HG02642 (cell line): ENCODE measurements around the gene DUSP19.
A peak's percentile ranks its signal among the peaks of the same experiment; 100 is the strongest.

ENCODE experiments used
- ATAC-seq: cut with Tn5 transposase; IDR thresholded peaks from one replicate; pipeline ENCODE4 v1.9.1; 2021; ENCODE audit warnings: mild to moderate bottlenecking; ENCODE audit not compliant: unreplicated experiment, poor library complexity

DUSP19 gene

DNA sequence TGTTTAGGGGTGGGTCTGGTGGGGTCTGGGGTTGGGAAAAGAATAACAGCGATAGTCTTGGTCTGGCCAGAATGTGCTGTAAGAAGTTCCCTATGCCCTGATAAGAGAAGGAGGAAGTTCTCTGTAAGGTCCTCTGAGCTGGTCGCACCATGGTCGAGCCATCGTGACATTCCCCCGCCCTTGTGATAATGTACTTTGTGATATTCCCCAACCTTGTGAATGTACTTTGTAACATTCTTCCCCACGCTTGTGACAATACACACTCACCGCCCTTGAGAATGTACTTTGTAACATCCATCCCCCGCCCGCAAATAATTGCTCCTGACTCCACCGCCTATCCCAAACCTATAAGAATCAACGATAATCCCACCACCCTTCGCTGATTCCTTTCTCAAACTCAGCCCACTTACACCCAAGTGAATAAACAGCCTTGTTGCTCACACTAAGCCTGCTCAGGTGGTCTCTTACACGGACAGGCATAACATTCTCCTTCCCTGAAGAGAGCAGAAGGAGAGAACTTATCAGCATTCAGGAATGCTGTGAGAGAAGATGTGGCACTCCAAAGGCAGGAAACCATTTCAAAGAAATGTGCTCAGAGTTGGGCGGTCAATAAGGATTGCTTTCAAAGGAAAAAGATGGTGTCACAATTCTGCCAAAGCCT, 17.8 kb upstream of the DUSP19 start:
- no peak for ATAC-seq

DNA sequence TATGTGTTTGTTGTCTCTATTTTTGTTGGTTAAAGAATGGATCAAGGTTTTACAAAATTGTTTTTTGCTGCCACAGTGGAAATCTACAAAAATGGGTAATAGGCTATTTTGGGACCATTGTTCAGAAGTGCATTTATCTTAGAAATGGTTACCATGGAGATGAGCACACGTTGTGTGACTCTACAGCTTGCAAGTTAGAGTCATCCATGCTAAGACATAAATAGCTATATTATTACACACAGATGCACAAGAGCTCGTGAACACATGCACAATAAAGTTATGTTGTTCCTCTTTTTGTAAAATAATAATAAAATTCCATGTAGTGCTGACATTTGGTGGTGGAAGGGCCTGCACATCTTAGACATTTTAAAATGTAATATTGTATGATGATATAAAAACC, 15.5 kb upstream of the DUSP19 start:
- ATAC-seq = no peak

DNA sequence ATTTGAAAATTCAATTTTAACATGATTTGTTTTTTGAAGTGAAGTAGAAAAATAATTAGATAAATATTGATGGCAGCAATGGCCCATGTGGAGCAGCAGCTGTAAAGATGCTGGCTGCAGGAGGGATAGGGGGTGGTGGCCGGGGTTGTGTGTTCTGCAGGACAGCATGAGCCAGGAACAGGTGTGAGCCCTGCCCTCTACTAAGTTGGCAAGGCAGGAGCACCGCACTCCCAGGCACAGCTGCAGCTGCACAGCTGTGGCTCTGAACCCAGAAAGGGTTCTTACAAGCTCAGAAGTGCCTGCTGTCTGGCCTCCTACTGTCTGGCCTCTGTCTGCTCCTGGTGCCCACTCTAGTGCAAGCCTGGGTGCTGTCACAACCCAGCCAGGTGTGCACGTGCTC, 10.0 kb upstream of the DUSP19 start:
- ATAC-seq = no peak

DNA sequence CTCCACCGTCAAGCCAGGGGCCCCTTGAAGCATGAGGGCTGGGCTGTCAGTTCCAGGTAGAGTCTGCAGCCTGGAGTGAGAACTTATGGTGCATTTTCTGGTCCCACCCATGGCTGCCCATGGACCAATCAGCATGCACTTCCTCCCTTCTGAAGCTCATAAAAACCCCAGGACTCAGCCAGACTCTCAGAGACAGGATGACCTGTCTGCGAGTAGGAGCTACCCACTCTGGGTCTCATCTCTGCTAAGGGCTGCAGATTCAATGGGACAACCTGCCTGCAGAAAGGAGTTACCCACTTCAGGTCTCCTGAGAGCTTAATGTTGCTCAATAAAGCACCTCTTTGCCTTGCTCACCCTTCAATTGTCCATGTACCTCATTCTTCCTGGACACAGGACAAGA, 9.4 kb upstream of the DUSP19 start:
- ATAC-seq = no peak

DNA sequence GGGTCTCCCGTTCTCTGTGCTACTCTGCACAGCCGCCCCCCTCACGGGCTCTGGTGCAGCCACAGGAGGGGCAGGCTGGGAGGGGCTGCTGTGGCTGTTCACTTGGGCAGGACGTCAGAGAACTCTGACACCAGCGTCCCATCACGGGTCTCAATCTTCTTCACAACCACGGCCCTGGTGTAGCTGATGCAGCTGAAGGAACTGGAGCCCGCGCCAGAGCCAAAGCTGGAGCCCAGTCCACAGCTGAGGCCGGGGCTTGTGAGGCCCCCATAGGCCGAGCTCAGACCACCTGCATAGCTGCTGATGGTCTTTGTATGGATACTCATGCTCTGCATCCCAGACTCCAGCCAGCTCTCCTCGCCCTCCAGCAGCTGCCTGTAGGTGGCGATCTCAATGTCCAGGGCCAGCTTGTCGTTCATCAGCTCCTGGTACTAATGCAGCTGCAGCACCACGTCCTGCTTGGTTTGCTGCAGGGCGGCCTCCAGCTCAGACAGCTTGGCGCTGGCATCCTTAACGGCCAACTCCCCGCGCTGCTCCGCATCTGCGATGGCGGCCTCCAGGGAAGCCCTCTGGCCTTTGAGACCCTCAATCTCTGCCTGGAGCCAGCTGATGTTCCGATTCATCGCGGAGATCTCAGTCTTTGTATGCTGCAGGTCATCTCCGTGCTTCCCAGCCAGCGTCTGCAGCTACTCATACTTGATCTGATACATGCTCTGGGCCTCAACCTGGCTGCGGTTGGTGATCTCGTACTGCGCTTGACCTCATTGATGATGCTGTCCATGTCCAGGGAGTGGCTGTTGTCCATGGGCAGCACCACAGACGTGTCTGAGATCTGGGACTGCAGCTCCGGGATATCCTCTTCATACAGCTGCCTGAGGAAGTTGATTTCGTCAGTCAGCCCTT, 7.4 kb upstream of the DUSP19 start:
- no peak for ATAC-seq

DNA sequence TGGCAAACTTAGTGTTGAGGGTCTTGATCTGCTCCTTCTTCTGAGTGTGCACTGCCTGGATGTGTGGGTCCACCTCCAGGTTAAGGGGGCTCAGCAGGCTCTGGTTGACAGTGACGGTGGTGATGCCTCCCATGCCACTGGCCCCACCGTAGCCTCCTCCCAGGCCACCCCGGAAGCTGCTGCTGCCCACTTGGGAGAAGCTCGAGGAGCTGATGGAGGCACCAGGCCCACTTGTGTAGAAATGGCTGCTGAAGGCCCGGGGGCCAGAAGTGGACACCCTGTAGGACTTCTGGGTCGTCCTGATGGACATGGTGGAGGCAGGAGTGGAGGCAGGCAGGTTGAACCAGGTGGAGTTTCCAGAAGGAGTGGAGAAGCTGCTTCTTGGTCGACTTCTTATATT, 6.4 kb upstream of the DUSP19 start:
- ATAC-seq = no peak

DNA sequence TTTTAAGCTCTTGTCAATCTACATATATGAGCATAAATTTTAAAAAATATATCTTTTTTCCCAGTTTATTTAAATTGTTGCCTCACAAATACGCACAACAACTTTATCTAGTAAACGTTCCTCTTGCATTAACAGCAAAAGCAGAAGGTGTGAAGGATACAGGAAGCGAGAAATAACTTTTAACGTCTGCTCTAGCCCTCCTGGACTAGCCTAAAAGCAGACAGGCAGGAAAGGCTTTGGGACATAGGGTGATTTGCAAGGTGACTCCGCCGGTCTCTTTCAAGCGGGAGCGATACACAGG, 434 bp upstream of the DUSP19 start:
- no peak for ATAC-seq

DNA sequence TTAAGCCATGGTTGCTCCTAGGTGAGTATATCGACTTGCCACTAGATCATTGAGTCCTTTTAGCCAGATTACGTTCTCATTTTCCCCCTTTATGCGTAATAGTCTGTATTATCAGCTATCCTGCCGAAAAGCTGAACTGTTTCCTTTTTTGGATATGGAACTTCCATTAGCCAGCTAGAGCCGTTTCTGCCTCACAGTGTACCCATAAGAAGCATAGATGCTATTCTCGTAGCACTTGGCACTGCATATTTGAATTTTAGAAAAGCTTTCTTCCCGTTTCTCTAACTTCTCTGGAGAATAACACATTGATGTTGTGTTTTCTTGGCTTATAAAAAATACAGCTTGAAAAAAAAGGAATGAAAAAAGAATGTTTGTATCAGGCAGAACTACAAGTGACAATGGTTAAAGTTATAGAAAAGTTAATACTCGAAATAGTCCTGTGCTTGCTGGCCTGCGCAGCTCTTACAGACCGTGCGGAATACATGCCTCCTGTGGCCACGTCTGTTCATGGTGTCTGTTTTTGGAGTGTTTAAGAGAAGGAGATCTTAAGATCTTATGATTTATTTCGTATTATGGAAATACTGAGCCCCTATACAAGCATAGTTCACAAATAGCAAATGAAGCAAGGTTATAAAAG, 710 bp downstream of the DUSP19 start:
- ATAC-seq = peak; percentile 22

DNA sequence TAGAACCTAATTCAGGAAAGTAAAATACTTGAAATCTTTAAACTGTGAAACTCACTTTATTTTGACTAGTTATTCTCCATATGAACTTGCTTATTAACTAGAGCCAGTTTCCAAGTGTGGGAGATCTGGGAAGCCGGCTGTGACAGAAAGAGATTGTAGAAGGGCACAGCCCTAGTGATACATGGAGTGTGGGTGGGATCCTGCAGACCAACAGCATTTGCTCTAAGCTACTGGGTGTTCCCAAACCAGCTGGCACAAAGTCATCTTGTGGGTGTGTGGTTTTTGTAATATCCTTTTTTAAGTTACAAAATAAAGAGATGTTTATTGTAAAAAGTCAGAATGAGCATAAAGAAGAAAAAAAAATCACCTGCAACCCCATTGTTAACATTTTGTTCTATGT, 3.4 kb downstream of the DUSP19 start:
- ATAC-seq = no peak

DNA sequence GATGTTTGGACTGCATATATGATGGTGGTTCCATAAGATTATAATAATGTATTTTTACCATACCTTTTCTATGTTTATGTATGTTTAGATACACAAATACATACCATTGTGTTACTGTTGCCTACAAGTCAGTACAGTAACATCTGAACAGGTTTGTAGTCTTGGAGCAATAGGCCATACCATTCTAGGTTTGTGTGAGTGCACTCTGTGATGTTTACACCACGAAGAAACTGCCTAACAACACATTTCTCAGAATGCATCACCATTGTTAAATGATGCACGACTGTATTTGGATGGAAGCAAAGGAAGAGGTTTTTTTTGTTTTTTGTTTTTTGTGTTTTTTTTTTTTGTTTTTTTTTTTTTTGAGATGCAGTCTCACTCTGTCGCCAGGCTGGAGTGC, 9.5 kb downstream of the DUSP19 start:
- peak; percentile 42 for ATAC-seq

DNA sequence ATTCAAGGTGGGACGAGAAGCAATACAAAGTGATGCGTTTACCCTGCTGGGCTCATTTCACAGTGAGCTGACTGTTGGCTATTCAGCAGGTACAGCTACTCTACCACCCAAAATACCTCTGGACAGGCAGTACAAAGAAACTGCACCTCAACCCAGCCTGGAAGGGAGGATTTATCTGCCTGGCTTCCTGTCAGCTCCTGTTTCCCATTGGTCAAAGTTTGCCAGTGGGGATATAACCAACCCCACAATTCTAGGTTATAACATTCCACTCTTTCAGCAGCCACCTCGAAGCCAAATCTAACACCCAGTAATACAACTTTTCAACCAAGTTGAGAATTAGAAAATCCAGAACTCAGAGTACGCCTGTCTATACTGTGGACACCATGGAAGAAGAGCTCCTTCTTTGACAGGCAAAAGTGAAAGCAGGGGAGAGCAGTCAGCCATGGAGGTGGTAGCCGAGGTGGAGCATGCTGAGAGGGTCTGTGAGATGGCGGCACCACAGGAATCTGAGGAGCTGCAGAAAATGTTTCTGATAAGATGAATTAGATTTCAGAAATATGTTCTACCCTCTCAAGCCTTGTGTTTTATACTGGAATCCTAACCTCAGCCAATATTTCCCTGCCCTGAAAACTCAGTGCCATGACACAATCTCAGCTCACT, 10.8 kb downstream of the DUSP19 start:
- peak; percentile 51 for ATAC-seq

DNA sequence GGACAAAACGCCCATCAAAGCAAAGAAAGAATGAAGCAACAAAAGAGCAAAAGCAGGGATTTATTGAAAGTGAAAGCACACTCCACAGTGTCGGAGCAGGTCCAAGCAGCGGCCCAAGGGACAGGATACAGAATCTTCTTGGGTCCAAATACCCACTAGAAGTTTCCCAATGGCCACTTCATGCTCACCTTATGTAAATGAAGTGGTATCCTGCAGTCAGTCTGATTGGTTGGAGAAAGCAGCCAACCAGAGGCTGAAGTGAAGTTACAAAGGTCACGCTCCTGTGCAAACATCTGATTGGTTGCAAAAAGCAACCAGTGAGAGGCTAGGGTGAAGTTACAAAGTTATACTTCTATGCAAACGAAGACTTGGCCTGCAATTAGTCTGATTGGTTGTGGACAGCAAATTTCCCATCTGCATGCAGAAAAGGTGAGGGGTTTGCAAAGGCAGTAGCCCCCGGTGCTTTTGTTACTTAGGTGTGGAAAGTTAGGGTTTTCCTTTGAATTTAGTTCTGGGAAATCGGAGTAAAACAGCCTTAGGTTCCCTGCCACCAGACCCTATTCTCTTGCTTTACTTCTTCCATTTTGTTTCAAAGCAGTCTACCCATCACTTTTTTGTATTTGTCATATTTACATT, 12.9 kb downstream of the DUSP19 start:
- no peak for ATAC-seq

DNA sequence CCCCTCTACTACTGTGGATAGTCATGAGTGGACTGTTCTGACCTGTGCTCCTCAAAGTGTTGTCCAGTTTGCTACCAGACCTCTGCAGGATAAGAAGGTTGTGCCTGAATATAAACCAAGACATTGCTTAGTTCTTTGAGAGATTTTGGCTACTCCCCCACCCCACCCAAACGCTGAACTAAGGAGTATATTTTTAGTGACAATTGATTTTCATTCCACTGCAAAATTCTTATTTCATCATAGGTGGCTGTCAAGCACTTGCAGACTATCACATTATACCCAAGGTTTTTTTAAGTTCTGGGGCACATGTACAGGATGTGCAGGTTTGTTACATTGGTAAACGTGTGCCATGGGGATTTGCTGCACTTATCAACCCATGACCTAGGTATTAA, 13.4 kb downstream of the DUSP19 start:
- ATAC-seq = no peak

DNA sequence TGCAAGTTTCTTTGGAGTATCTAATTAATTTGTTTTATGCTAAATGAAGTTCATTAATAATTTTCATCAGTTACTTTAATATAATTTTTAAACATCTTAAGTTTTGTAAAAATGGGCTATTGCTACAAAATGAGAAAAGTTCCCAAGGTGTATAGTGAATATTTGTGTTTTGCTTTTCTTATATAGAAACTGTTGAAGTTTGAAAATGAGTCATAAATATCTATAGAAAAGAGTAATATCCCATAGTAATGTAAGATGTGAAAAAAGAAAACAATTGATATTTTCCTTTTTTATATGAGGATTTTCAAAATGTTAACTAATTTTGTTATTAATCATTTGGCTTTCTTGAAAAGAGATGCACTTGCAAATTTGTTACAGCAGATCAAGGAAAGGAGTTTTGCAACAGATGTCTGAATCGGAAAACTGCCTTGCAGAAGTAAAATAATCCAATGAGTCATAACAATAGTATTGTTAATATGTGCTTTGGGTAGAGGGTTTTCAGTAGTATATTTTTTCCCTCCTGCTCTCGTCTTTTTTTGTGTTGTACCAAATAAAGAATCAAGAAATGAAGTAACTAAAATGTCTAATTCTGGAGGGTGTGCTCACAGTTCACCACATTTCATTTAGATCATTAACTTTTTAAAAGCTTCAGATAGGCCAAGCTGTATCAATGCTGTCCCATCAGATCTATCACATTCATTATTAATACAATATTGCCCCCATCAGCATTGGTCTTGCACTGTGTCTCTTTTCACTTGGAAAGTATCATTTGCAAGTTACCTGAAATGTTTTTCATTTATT, 15.5 kb downstream of the DUSP19 start:
- peak; percentile 80 for ATAC-seq

DNA sequence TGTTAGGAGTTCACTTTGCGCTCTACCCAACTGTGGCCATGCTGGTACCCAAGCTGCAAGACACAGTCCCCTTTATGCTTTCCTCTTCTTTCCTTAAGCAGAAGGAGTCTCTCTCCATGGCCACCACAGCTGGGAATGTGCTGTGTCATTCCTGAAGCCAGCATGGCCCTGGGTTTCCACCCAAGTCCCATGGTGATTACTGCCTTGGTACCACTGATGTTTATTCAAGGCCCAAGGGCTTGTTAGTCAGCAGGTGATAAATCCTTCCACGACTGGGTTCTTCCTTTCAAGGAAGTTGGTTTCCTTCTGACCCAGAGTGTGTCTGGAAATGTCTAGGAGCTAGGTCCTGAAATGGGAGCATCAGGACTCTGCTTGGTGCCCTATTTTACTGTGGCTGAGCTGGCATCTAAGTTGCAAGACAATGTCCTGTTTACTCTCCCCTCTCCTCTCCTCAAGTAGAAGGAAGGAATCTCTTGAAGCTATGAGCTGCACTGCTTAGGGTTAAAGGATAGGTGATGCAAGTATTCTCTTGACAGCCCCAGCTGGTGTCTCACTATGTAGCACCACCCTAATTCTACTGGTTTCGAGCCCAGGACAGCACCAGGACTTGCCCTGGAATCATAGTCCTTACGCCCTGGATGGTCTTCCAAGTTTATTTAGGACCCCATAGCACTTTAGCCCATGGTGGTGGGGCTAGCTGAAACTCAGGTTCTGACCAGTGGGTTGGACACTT, 27.0 kb downstream of the DUSP19 start:
- no peak for ATAC-seq

DNA sequence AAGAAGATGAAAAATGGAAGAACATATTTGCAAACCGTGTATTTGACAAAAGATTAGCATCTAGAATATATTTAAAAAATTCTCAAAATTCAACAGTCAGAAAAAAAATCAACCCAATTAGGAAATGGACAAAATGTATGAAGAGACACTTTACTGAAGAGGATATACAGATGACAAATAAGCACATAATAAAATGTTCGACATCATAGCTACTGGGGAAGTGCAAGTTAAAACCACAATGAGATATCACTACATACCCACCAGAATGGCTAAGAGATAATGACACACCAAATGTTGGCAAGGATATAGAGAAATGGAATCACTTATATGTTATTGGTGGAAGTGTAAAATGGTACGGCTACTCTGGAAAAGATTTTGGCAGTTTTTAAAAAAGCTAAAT, 34.0 kb downstream of the DUSP19 start:
- ATAC-seq = no peak

DNA sequence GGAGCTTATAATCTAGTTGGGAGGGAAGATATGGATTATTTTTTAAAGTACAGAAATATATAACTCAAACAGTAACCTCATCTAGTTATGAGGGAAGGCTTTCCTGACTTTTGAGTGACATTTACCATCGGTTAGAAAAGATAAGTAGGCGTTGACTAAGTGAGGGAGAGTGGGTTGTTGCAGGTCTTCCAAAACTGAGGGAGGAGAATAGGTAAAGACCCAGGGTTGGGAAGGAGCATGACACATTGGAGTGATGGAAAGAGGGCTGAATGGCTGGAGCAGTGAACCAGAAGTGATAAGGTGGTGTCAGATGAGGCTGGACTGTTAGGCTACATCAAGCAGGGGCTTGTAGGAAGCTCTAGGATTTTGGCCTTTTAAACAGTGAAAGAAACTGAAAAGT, 35.1 kb downstream of the DUSP19 start:
- no peak for ATAC-seq

DNA sequence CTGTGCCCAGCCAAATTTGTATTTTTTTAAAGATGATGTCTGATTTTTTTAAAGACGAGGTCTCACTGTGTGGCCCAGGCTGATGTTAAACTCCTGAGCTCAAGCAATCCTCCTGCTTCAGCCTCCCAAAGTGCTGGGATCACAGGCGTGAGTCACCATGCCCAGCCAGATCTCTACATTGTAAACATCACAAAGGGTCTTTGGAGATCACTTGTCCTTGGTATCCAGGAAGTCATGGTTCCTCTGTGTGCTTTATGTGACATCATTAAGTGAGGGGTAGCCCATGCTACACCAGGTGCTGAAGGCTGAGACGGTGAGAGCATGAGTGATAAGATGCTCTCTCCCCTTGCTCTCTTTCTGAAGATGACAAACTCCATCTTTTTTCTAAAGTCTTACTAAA, 38.7 kb downstream of the DUSP19 start:
- ATAC-seq = no peak
